Measurements from ENCODE around the gene NBPF26. TPM values are rescaled to one million over a fixed set of nuclear protein-coding genes. Genes with fewer than 3 reads are reported as not detected.
"Not testable (repeated sequence)": the region's sequence is repeated elsewhere in the genome, so short reads cannot be mapped to it uniquely, and the experiment has no call there.

Gene NBPF26
- total and polyA plus RNA-seq, 2 of the 13 experiments (the other 11 are each of a cell fraction or from before 2014, with no cell fraction given): 5.3 to 6.4 TPM

DNA sequence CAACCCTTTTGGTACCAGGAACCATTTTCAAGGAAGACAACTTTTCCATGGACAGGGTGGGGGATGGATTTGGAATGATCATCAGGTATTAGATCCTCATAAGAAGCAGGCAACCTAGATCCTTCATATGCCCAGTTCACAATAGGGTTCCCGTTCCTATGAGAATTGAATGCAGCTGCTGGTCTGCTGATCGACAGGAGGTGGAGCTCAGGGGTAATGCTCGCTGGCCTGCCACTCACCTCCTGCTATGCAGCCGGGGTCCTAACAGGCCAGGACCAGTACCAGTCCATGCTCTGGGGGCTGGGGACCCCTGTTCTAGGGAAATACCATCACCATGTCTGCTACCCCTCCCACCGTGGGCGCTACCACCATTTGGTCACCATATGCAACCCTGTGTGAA lies 36.5 kb upstream of the NBPF26 start:
- H3K4me2 ChIP-seq (ENCODE audit: low read depth, low read length); in situ Hi-C loops (cut with HindIII; ENCODE audit: extremely low pct_ligation_motif_present, low pct_unique_long_range_greater_than_20kb); H3K79me2 ChIP-seq (ENCODE audit: insufficient read depth, low read length); H2AFZ ChIP-seq (ENCODE audit: low read length); H3K36me3 ChIP-seq (replicated peaks in 1 of 2; ENCODE audit: control insufficient read depth in 1 of 2, insufficient read depth in 2 of 2, low read length in 2 of 2); H3K9me3 ChIP-seq (ENCODE audit: low read length); H3K9ac ChIP-seq (ENCODE audit: insufficient read depth, low read depth, low read length); intact Hi-C loops (cut with micrococcal nuclease; ENCODE audit: unreplicated experiment); BruUV-seq (replicated peaks); H3K4me1 ChIP-seq (ENCODE audit: insufficient read depth, low read length); H3K27me3 ChIP-seq (ENCODE audit: control insufficient read depth in 1 of 2, insufficient read depth in 2 of 2, low read length in 2 of 2); DNase-seq (ENCODE audit: low spot score); H4K20me1 ChIP-seq (ENCODE audit: insufficient read depth, low read length); H3K27ac ChIP-seq (ENCODE audit: extremely low read length, insufficient read depth, low read length); H3K4me3 ChIP-seq (replicated peaks in 1 of 3; ENCODE audit: insufficient read depth in 1 of 3, low read depth in 2 of 3, low read length in 3 of 3); CTCF ChIA-PET (ENCODE audit: low intra/inter-chr PET ratio, low total read pairs); FAIRE-seq; POLR2A ChIA-PET: not testable (repeated sequence)
- ATAC-seq: peak; percentile 61
- no CpG with 5 or more reads among the region's 6 CpGs for WGBS (ENCODE audit: low lambda C conversion rate)

GRCh38 chr1:120700807-120701562 lies 22.8 kb upstream of the NBPF26 start:
- H3K4me3 ChIP-seq (replicated peaks in 1 of 3; ENCODE audit: insufficient read depth in 1 of 3, low read depth in 2 of 3, low read length in 3 of 3); CTCF ChIA-PET (ENCODE audit: low intra/inter-chr PET ratio, low total read pairs); H3K4me2 ChIP-seq (ENCODE audit: low read depth, low read length); DNase-seq (ENCODE audit: low spot score); H4K20me1 ChIP-seq (ENCODE audit: insufficient read depth, low read length); H3K36me3 ChIP-seq (replicated peaks in 1 of 2; ENCODE audit: control insufficient read depth in 1 of 2, insufficient read depth in 2 of 2, low read length in 2 of 2); H3K9me3 ChIP-seq (ENCODE audit: low read length); H3K27ac ChIP-seq (ENCODE audit: extremely low read length, insufficient read depth, low read length); H3K9ac ChIP-seq (ENCODE audit: insufficient read depth, low read depth, low read length); in situ Hi-C loops (cut with HindIII; ENCODE audit: extremely low pct_ligation_motif_present, low pct_unique_long_range_greater_than_20kb); intact Hi-C loops (cut with micrococcal nuclease; ENCODE audit: unreplicated experiment); POLR2A ChIA-PET; H2AFZ ChIP-seq (ENCODE audit: low read length); H3K4me1 ChIP-seq (ENCODE audit: insufficient read depth, low read length); H3K79me2 ChIP-seq (ENCODE audit: insufficient read depth, low read length); BruUV-seq (replicated peaks); FAIRE-seq; H3K27me3 ChIP-seq (ENCODE audit: control insufficient read depth in 1 of 2, insufficient read depth in 2 of 2, low read length in 2 of 2): not testable (repeated sequence)
- peak; percentile 57 for ATAC-seq
- no CpG with 5 or more reads among the region's 53 CpGs for WGBS (ENCODE audit: low lambda C conversion rate)

DNA sequence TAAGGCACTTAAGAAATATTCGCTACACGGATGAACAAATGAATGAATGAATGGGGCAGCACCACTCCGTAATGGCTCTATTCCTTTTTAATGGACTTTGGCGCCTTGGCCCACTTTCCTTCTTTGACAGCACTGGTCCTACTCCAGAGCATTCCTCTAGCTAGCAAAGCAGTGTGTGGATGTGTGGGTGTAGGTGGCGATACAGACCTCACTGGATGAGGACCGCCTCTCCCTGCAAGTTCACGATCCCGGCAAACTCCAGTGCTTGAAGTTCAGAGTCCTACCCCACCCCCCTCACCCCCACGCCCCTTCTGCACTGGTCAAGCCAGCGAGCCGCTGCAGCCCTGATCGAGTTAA lies 409 bp upstream of the NBPF26 start:
- H3K9ac ChIP-seq (ENCODE audit: insufficient read depth, low read depth, low read length); H3K36me3 ChIP-seq (replicated peaks in 1 of 2; ENCODE audit: control insufficient read depth in 1 of 2, insufficient read depth in 2 of 2, low read length in 2 of 2); H3K27me3 ChIP-seq (ENCODE audit: control insufficient read depth in 1 of 2, insufficient read depth in 2 of 2, low read length in 2 of 2); intact Hi-C loops (cut with micrococcal nuclease; ENCODE audit: unreplicated experiment); H3K27ac ChIP-seq (ENCODE audit: extremely low read length, insufficient read depth, low read length); H3K4me3 ChIP-seq (replicated peaks in 1 of 3; ENCODE audit: insufficient read depth in 1 of 3, low read depth in 2 of 3, low read length in 3 of 3); in situ Hi-C loops (cut with HindIII; ENCODE audit: extremely low pct_ligation_motif_present, low pct_unique_long_range_greater_than_20kb); CTCF ChIA-PET (ENCODE audit: low intra/inter-chr PET ratio, low total read pairs); H4K20me1 ChIP-seq (ENCODE audit: insufficient read depth, low read length); DNase-seq (ENCODE audit: low spot score); FAIRE-seq; H3K9me3 ChIP-seq (ENCODE audit: low read length); POLR2A ChIA-PET; ATAC-seq; BruUV-seq (replicated peaks); H3K4me2 ChIP-seq (ENCODE audit: low read depth, low read length); H3K4me1 ChIP-seq (ENCODE audit: insufficient read depth, low read length); H2AFZ ChIP-seq (ENCODE audit: low read length); H3K79me2 ChIP-seq (ENCODE audit: insufficient read depth, low read length): not testable (repeated sequence)
- 4% methylated on average over 4 of the region's 12 CpGs for WGBS (ENCODE audit: low lambda C conversion rate)

All from HepG2 (cell line).